Fibroblast of lung (primary cell): ENCODE measurements around the gene SYT8.

Source experiments
- EZH2 ChIP-seq: IDR thresholded peaks from 2 replicates; pipeline ENCODE4 v1.5.1; 2012; ENCODE audit warnings: low read length, control low read depth, mild to moderate bottlenecking; ENCODE audit errors: missing control alignments
- TF ChIP-seq, protein P1 (sequence below), 2 donors: IDR thresholded peaks in 1 of 2; conservative IDR thresholded peaks in 1 of 2; 1 replicate in 1 of 2; 2 replicates in 1 of 2; pipeline ENCODE4 v1.5.1; 2011 to 2012; ENCODE audit warnings: low read length in 2 of 2, control low read depth in 1 of 2, inconsistent platforms in 1 of 2, low read depth in 1 of 2, mild to moderate bottlenecking in 1 of 2

DNA sequence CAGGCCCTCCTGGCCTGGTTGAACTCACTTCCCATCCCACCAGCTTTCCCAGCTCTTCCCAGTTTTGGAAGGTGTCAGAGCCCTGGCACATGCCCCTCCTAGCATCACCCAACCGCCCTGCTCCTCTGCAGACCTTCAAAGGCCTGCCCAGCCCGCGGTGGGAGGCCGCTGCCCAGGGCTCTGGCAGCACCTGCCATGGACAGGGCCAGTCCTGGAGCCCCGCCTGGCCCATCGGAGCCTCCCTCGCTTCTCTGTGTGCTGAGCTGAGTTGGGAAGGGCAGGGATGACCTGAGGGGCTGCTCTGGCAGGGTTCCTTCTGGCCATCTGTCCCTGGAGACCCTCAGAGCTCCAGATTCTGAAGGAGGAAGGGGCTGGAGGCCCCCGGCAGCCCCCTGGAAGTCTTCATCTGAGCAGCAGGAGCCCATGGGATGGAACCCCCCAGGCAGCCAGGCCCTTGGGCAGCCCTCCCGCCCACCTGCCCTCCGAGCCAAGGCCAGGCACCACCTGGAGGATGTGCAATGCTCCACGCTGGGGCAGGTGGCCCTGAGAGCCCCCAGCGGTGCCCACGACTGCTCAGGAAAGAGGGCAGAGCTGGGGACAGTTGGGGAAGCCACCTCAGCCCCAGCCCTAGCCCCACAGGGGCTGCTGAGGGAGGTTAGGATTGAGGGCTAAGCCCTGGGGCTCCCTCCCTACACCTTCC, 21.7 kb downstream of the SYT8 start:
- TF ChIP-seq, protein P1, sequence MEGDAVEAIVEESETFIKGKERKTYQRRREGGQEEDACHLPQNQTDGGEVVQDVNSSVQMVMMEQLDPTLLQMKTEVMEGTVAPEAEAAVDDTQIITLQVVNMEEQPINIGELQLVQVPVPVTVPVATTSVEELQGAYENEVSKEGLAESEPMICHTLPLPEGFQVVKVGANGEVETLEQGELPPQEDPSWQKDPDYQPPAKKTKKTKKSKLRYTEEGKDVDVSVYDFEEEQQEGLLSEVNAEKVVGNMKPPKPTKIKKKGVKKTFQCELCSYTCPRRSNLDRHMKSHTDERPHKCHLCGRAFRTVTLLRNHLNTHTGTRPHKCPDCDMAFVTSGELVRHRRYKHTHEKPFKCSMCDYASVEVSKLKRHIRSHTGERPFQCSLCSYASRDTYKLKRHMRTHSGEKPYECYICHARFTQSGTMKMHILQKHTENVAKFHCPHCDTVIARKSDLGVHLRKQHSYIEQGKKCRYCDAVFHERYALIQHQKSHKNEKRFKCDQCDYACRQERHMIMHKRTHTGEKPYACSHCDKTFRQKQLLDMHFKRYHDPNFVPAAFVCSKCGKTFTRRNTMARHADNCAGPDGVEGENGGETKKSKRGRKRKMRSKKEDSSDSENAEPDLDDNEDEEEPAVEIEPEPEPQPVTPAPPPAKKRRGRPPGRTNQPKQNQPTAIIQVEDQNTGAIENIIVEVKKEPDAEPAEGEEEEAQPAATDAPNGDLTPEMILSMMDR (conservative IDR thresholded peaks at IDR 0.05 in 1 of 2, IDR thresholded peaks at IDR 0.05 in 1 of 2; ENCODE audit: low read depth in 1 of 2, low read length in 2 of 2), result no peak
- TF ChIP-seq EZH2, result no peak
